Glutamatergic neuron (in vitro differentiated cells): ENCODE measurements around the gene RAE1. TPM values are rescaled to one million over a fixed set of nuclear protein-coding genes. Genes with fewer than 3 reads are reported as not detected.

Experiments used
- DNase-seq: peaks from one replicate; pipeline ENCODE4 v3.0.0; 2022
- H3K27ac Mint-ChIP-seq: one replicate; pipeline ENCODE4 v1.8.0; 2020; ENCODE audit warnings: mild to moderate bottlenecking, mixed read lengths, inconsistent platforms; ENCODE audit not compliant: unreplicated experiment
- H3K27me3 Mint-ChIP-seq: one replicate; pipeline ENCODE4 v1.8.0; 2020; ENCODE audit warnings: mild to moderate bottlenecking, moderate library complexity, mixed read lengths, inconsistent platforms; ENCODE audit not compliant: unreplicated experiment
- H3K36me3 Mint-ChIP-seq: one replicate; pipeline ENCODE4 v1.8.0; 2020; ENCODE audit warnings: mild to moderate bottlenecking, mixed read lengths, inconsistent platforms; ENCODE audit not compliant: unreplicated experiment
- H3K4me1 Mint-ChIP-seq: one replicate; pipeline ENCODE4 v1.8.0; 2020; ENCODE audit warnings: mild to moderate bottlenecking, low read depth, mixed read lengths, inconsistent platforms; ENCODE audit not compliant: unreplicated experiment
- H3K4me3 Mint-ChIP-seq: one replicate; pipeline ENCODE4 v1.8.0; 2020; ENCODE audit warnings: mild to moderate bottlenecking, mixed read lengths, inconsistent platforms; ENCODE audit not compliant: unreplicated experiment
- H3K9me3 Mint-ChIP-seq: one replicate; pipeline ENCODE4 v1.8.0; 2020; ENCODE audit warnings: mild to moderate bottlenecking, moderate library complexity, mixed read lengths, inconsistent platforms; ENCODE audit not compliant: unreplicated experiment
- total RNA-seq: library from RNA; stranded (reverse); fragmentation: NEBNext Ultra II Directional; extraction: Animal tissue kit (Norgen Biotek cat#: 25700); gene quantifications from one replicate; pipeline ENCODE4 v1.2.1, GENCODE V29; 2021; ENCODE audit not compliant: unreplicated experiment
- TF ChIP-seq, protein P1 (sequence below): fragments of 200-600 bp; sonication (generic); IDR thresholded peaks from one replicate; pipeline ENCODE4 v1.5.0; 2021; ENCODE audit not compliant: partially characterized antibody, unreplicated experiment

RAE1 gene
- total RNA-seq, 1 donor from 2014 or later = 28.3 TPM

DNA sequence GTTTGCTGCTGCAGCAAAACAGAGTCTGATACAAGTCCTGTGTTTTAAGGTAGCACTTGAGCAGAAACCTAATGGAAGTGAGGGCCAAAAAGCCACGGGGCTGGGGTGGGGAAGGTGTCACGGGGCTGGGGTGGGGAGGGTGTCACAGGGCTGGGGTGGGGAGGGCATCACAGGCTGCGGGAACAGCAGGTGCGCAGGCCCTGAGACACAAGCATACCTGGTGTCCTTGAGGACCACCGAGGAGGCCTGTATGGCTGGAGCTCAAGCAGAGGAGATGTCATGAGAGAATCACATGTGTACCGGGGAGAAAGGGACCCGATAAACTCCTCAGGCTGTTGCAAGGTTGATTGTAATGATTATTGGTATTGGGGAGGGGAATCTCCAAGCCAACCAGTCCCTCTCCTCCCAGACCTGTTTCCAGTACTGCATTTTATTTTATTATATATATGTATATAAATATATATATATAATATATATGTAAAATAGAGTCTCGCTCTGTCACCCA, 35.0 kb upstream of the RAE1 start:
- DNase-seq = no peak
- Mint-ChIP-seq H3K36me3 (no peaks in the 10 kb centered on the region), H3K4me1 (no peaks in the 10 kb centered on the region), H3K4me3 (no peak overlapping the region), H3K9me3 (no peaks in the 10 kb centered on the region), H3K27me3 (no peaks in the 10 kb centered on the region), H3K27ac (no peak overlapping the region)
- TF ChIP-seq, protein P1, sequence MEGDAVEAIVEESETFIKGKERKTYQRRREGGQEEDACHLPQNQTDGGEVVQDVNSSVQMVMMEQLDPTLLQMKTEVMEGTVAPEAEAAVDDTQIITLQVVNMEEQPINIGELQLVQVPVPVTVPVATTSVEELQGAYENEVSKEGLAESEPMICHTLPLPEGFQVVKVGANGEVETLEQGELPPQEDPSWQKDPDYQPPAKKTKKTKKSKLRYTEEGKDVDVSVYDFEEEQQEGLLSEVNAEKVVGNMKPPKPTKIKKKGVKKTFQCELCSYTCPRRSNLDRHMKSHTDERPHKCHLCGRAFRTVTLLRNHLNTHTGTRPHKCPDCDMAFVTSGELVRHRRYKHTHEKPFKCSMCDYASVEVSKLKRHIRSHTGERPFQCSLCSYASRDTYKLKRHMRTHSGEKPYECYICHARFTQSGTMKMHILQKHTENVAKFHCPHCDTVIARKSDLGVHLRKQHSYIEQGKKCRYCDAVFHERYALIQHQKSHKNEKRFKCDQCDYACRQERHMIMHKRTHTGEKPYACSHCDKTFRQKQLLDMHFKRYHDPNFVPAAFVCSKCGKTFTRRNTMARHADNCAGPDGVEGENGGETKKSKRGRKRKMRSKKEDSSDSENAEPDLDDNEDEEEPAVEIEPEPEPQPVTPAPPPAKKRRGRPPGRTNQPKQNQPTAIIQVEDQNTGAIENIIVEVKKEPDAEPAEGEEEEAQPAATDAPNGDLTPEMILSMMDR = no peak

DNA sequence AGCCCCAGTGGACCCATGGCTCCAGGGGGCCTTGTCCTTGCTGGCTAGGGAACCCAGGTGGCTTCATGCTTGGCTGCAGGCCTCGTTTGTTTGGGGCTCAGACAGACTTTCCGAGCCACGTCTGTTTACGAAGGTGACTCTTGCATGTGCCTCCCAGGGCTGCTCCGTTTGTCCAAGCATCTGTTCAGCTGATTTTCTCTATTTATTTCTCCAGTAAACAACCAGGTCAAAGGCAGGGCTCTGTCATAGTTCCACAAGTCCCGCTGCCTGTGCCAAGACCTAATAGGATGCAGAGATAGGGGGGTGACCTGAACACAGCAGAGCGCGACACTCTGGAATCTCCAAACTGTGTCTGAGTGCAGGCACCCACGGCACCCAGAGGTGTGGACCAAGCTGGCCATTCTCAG, 34.3 kb upstream of the RAE1 start:
- Mint-ChIP-seq H3K4me3 (no peak overlapping the region), H3K9me3 (no peaks in the 10 kb centered on the region), H3K27ac (no peak overlapping the region), H3K27me3 (no peaks in the 10 kb centered on the region), H3K4me1 (no peaks in the 10 kb centered on the region), H3K36me3 (no peaks in the 10 kb centered on the region)
- no peak for DNase-seq
- TF ChIP-seq, protein P1 = no peak

DNA sequence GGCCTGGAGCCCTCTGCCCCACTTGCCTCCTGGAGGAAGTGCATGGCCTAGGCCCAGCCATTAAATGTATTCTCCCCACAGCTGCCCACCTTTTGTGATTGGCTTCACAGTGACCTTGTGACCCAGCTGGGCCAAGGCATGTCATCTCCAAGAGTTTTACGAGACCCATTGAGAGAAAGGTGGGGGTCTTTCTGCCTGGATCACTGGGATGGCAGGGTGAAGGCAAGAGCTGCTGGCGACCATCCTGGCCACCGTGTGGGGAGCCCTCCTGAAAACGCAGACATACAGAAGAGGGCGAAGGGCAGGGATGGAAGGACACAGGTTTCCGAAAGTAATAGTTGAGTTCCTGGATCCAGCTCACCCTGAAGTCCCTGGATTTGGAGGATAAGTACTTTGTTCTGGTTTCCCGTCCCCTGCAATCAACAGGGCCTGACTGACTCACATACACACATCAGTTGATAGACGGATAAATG, 33.7 kb upstream of the RAE1 start:
- TF ChIP-seq, protein P1 = no peak
- Mint-ChIP-seq H3K27ac (no peak overlapping the region), H3K27me3 (no peaks in the 10 kb centered on the region), H3K4me3 (no peak overlapping the region), H3K4me1 (no peaks in the 10 kb centered on the region), H3K36me3 (no peaks in the 10 kb centered on the region), H3K9me3 (peaks cover 2% of the 10 kb centered on the region)
- DNase-seq = no peak

DNA sequence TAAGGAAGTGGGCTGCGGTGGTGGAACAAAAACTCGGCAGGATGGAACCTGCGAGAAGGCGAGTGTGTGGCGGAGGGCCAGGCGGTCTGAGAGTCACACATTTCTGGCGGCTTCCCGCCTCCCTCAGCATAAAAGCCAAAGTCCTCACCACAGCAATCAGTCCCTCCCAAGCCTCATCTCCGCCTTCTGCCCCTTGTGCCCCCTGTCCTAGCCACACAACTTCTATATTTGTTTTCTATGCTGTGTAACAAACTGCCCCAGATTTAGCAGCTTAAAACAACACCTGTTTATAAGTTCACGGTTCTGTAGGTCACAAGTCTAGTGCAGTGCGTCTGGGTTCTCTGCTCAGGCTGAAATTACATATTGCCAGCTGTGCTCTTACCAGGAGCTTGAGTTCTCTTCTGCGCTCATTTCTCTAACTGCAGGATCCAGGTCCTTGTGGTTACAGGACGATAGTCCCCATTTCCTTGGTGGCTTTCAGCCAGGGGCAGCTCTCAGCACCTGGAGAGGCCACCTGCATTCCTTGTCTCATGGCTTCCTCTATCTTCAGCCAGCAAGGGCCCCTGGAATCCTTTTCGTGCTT, 33.2 kb upstream of the RAE1 start:
- Mint-ChIP-seq H3K9me3 (peaks cover 3% of the 10 kb centered on the region), H3K27ac (no peak overlapping the region), H3K4me1 (peaks cover 5% of the 10 kb centered on the region), H3K36me3 (no peaks in the 10 kb centered on the region), H3K4me3 (no peak overlapping the region), H3K27me3 (peaks cover 3% of the 10 kb centered on the region)
- TF ChIP-seq, protein P1 = no peak
- DNase-seq = no peak

DNA sequence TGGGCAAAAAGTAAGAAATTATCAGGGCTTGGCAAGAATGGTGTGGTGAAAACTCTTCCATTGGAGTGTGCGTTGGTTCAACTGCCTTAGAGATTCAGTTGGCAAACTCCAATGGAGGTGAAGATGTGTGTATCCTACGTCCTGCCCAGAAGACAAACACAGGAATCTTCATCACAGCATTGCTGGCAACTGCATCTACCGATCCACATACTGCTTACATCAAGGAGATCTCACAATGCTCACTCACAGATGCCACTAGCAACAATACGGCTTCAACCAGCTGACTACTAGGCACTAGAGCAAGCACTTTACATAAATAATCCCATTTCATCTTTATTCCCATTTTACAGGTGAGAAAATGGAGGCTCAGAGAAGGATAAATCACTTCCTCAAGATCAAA, 31.5 kb upstream of the RAE1 start:
- H3K4me1 Mint-ChIP-seq = peaks cover 9% of the 10 kb centered on the region
- H3K4me3 Mint-ChIP-seq = no peak overlapping the region
- no peaks in the 10 kb centered on the region for H3K36me3 Mint-ChIP-seq
- no peak overlapping the region for H3K27ac Mint-ChIP-seq
- TF ChIP-seq, protein P1 = no peak
- no peak for DNase-seq
- H3K9me3 Mint-ChIP-seq = peaks cover 4% of the 10 kb centered on the region
- peaks cover 4% of the 10 kb centered on the region for H3K27me3 Mint-ChIP-seq
